Stimulated activated CD4-positive, alpha-beta T cell treated with anti-CD3 and anti-CD28 coated beads, Interleukin-1b, Interleukin-23, amount 100 ng/mL, for 4 hours (primary cell): ENCODE data around the gene TSPAN10.

Experiments
- DNase-seq, 2 donors: peaks; one replicate each; pipeline ENCODE4 v3.0.0-alpha.2; 2020; ENCODE audit warnings: low read depth in 2 of 2

The TSPAN10 gene

GRCh38 chr17:81687770-81688541, 51.0 kb downstream of the TSPAN10 start:
- DNase-seq, result no peak

DNA sequence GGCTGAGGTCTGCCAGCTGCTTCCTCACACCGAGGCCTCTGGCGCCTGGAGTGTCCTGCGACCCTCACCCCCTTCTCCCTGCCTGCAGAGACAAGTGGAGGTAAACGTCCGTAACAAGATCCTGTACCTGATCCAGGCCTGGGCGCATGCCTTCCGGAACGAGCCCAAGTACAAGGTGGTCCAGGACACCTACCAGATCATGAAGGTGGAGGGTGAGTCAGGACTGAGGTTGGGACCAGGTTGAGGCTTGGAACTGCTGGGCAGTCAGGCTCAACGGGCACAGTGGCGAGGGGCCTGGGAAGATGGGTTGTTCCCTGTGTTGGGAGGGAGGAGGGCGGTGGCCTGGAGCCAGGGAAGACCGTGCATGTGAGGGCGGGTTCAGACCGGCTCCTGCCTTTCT, 51.6 kb downstream of the TSPAN10 start:
- DNase-seq, result no peak

- DNase-seq, result no peak
Observed at GRCh38 chr17:81690066-81690465, 53.1 kb downstream of the TSPAN10 start.

GRCh38 chr17:81690549-81690948, 53.6 kb downstream of the TSPAN10 start:
- DNase-seq, result no peak

GRCh38 chr17:81691196-81691595, 54.2 kb downstream of the TSPAN10 start:
- DNase-seq, result no peak

DNA sequence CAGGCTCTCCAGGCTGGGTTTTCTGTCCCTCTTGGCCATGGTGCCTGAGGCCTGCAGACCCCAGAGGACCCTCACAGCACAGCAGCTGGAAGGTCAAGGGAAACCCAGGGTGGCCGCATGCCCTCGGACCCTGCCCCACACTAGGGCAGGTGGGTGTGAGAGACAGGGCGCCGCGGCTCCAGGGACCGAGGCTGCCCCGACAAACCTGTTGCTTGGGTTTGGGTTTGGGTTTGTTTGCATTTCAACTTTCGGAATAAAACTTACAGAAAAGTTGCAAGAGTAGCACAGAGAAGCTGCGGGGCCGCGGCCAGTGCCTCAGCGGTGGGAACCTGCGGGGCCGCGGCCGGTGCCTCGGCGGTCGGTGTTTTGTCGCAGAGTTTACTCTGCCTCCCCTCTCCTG, 54.6 kb downstream of the TSPAN10 start:
- DNase-seq, result no peak

DNA sequence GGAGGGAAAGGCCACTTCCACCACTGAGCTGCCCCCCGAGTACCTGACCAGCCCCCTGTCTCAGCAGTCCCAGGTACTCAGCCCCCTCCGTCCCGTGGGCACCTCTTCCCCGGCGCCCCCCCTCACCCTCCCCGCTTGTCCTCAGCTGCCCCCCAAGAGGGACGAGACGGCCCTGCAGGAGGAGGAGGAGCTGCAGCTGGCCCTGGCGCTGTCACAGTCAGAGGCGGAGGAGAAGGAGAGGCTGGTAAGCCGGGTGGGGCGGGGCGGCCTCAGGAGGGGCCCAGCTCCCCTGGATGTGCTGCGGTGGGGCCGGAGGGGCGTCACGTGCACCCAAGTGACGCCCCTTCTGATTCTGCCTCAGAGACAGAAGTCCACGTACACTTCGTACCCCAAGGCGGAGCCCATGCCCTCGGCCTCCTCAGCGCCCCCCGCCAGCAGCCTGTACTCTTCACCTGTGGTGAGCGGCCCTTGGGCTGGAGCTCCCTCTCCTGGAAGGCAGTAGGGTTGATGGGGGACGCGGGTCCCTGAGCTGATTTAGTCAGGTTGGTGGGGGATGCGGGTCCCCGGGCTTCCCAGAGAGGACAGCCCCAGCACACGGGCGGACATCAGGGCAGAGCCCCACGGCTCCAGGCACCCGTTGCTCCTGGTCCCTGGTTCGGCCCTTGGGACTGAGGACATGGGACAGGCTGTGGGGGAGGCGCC, 56.7 kb downstream of the TSPAN10 start:
- no peak for DNase-seq

DNA sequence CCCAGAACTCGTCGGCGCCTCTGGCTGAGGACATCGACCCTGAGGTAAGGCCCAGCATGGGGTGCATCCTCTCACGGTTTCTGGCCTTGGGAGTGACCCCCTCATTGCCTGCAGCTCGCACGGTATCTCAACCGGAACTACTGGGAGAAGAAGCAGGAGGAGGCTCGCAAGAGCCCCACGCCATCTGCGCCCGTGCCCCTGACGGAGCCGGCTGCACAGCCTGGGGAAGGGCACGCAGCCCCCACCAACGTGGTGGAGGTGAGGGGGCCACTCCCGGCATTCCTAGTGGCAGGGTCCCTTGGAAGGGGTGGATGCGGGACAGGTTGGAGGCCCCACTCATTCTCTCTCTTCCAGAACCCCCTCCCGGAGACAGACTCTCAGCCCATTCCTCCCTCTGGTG, 57.8 kb downstream of the TSPAN10 start:
- DNase-seq, result no peak

GRCh38 chr17:81695211-81695610, 58.2 kb downstream of the TSPAN10 start:
- no peak for DNase-seq

DNA sequence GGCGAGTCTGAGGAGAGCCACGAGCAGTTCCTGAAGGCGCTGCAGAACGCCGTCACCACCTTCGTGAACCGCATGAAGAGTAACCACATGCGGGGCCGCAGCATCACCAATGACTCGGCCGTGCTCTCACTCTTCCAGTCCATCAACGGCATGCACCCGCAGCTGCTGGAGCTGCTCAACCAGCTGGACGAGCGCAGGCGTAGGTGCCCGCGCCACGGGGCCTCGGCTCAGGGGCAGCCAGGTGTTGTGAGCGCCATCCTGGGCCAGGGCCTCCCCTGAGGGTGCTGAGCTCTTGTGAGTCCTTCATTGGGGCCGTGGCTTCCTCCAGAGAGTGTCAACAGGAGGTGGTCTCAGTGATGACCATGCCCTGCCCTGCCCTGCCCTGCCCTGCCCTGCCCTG, 58.8 kb downstream of the TSPAN10 start:
- no peak for DNase-seq

DNA sequence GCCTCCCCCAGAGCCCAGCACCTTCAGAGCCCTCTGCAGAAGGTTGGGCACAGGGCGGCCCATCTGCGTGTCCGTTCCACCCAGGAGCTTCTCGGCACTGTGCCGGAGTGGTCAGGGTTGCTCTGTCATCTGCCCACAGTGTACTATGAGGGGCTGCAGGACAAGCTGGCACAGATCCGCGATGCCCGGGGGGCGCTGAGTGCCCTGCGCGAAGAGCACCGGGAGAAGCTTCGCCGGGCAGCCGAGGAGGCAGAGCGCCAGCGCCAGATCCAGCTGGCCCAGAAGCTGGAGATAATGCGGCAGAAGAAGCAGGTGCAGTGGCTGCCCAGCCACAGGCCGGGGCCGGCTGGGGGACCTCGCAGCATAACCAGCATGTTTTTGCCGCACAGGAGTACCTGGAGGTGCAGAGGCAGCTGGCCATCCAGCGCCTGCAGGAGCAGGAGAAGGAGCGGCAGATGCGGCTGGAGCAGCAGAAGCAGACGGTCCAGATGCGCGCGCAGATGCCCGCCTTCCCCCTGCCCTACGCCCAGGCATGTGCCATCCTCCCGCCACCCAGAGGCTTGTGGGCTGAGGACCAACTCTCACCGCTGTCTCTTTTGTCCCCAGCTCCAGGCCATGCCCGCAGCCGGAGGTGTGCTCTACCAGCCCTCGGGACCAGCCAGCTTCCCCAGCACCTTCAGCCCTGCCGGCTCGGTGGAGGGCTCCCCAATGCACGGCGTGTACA, 59.4 kb downstream of the TSPAN10 start:
- no peak for DNase-seq

DNA sequence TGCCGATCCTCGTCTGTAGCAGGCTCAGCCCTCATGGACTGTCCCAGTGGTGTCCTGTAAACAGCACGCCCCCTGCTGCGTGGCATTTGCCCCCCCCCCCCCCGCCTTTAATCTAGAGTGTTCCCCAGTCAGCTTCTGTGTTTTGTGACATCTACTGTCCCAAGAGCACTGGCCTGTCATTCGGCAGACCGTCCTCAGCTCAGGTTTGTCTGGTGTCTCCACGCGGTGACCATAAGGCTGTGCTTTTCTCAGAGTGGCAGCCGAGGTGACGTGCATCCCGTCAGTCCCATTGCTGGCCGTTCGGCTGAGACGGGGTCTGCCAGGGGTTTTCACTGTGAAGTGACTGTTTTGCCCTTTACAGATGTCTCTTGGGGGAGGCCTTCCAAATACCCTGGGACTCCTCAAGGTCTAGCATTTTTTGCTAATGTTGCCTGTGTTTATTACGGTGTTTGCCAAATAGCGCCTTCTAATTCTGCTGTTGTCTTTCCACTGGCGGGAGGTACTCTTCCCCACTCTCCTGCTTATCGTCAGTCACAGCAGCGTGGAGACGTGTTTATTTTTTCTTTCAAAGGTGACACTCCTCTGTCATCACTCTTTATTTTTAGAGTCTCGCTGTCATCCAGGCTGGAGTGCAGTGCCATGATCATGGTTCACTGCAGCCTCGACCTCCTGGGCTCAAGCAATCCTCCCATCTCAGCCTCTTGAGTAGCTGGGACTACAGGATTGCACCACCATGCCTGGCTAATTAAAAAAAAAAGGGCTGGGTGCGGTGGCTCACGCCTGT, 60.5 kb downstream of the TSPAN10 start:
- DNase-seq, result no peak
